CD4-positive, alpha-beta T cell (primary cell): ENCODE data around the gene USH1C. TPM values are rescaled to one million over a fixed set of nuclear protein-coding genes. Genes with fewer than 3 reads are reported as not detected.

Source experiments
- ATAC-seq: fragments of 200-7000 bp; cut with Tn5 transposase; one replicate; pipeline ENCODE4 v1.10.0; 2022; ENCODE audit warnings: mild to moderate bottlenecking; ENCODE audit not compliant: poor library complexity
- CTCF ChIA-PET: fragments of 350-600 bp; sonication (Branson Sonifier 250); formaldehyde crosslinking; loops from one replicate; lab custom pipeline; 2021; ENCODE audit warnings: antibody characterized with exemption, inconsistent platforms; lab: Charles Lee
- POLR2A ChIA-PET: fragments of 350-600 bp; sonication (Branson Sonifier 250); formaldehyde crosslinking; loops from one replicate; lab custom pipeline; 2021; ENCODE audit warnings: antibody characterized with exemption, inconsistent platforms; lab: Charles Lee
- DNase-seq, 14 experiments: peaks; one replicate each; pipeline ENCODE4 v3.0.0-alpha.2; 2013 to 2020; ENCODE audit warnings: mixed read lengths in 2 of 14
- H3K27ac ChIP-seq, 2 donors: one replicate each; pipeline versions ENCODE4 v1.5.1 to v1.7.0; 2013; ENCODE audit warnings: low read length in 2 of 2, low read depth in 1 of 2, mild to moderate bottlenecking in 1 of 2
- H3K27me3 ChIP-seq, 2 experiments: 1 replicate in 1 of 2; 2 replicates in 1 of 2; pipeline versions ENCODE4 v1.6.1 to v1.7.0; 2013; ENCODE audit warnings: low read length in 2 of 2, control low read depth in 1 of 2, mild to moderate bottlenecking in 1 of 2, moderate library complexity in 1 of 2; ENCODE audit not compliant: insufficient read depth in 2 of 2, control insufficient read depth in 1 of 2
- H3K36me3 ChIP-seq: one replicate; pipeline ENCODE4 v1.6.1; 2013; ENCODE audit warnings: low read length, control low read depth; ENCODE audit not compliant: insufficient read depth
- H3K4me1 ChIP-seq: one replicate; pipeline ENCODE4 v1.6.1; 2013; ENCODE audit warnings: low read length, control low read depth; ENCODE audit not compliant: insufficient read depth
- H3K4me3 ChIP-seq: one replicate; pipeline ENCODE4 v1.5.1; 2013; ENCODE audit warnings: mild to moderate bottlenecking, low read length, moderate library complexity
- H3K9me3 ChIP-seq, 2 experiments: 1 replicate in 1 of 2; 2 replicates in 1 of 2; pipeline versions ENCODE4 v1.6.1 to v1.7.0; 2013; ENCODE audit warnings: low read length in 2 of 2, mild to moderate bottlenecking in 2 of 2, control low read depth in 1 of 2, moderate library complexity in 1 of 2; ENCODE audit not compliant: control insufficient read depth in 1 of 2, insufficient read depth in 1 of 2
- H3K27ac Mint-ChIP-seq: one replicate; pipeline ENCODE4 v1.8.0; 2020; ENCODE audit warnings: mixed read lengths
- H3K27me3 Mint-ChIP-seq: one replicate; pipeline ENCODE4 v1.8.0; 2021; ENCODE audit warnings: mixed read lengths
- H3K36me3 Mint-ChIP-seq: one replicate; pipeline ENCODE4 v1.8.0; 2021; ENCODE audit warnings: low read depth, mixed read lengths
- H3K4me1 Mint-ChIP-seq: one replicate; pipeline ENCODE4 v1.8.0; 2021; ENCODE audit warnings: low read depth, mixed read lengths
- H3K4me3 Mint-ChIP-seq: one replicate; pipeline ENCODE4 v1.8.0; 2020; ENCODE audit warnings: mild to moderate bottlenecking, mixed read lengths
- H3K9me3 Mint-ChIP-seq: one replicate; pipeline ENCODE4 v1.8.0; 2020; ENCODE audit warnings: mixed read lengths
- intact Hi-C, 2 experiments: fragments of 100-400 bp; cut with DNase I in 1 of 2; cut with micrococcal nuclease in 1 of 2; formaldehyde crosslinking; loops; one replicate each; pipeline versions ENCODE4 v1.15.1 to v1.9.0; 2023 to 2025; cut with DNase I, micrococcal nuclease
- total RNA-seq, 174 experiments: library from RNA in 2 of 174; stranded (reverse) in 2 of 174; gene quantifications; one replicate each; pipeline ENCODE4 v1.2.3 and lab custom pipeline; 2021 to 2026
- TF ChIP-seq, protein P1 (sequence below): fragments of 200-600 bp; IDR thresholded peaks from one replicate; pipeline ENCODE4 v1.8.0; 2022; ENCODE audit warnings: antibody characterized with exemption, mild to moderate bottlenecking

Gene USH1C
- total RNA-seq, 2 experiments from 2014 or later: not detected

DNA sequence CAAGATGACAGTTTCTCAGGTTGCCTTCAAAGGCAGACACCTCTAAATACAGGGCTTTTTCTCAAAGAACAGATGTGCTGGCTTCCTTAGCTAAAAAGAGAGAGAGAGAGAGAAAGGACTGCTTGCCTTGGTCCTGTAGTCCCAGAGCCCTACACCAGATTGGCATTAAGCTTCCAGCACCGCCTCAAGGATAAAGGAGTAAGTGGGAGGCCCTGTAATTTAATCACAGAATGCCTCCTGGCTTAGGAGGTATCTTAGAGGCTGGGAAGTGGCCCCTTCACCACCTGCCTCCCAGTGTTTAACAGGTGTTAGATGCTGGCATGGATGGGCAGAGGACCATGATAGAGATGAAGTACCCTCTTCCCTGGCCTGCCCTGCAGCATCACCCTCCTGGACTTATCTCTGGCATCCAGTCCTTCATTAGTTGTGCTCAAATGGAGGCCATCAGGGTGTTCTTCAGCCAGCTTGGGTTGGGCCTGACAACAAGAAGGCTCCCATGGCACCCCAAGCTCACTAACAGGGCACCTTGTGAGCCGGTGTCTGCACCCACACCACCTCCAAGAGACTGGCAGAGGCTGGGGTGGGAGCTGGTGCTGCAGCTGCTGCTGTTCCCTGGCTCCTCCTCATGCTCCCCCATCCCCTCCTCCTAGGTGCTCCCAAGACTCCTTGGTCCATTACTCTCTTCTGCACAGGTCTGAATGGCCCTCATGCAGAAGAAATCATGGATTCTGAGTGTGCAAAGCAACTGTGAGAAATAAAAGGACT, 100.1 kb downstream of the USH1C start:
- Mint-ChIP-seq H3K27me3 (peaks cover 8% of the 10 kb centered on the region), H3K4me3 (no peak overlapping the region), H3K36me3 (no peaks in the 10 kb centered on the region), H3K4me1 (peaks cover 7% of the 10 kb centered on the region), H3K27ac (no peak overlapping the region), H3K9me3 (no peaks in the 10 kb centered on the region)
- no peak overlapping the region for H3K4me3 ChIP-seq
- H3K36me3 ChIP-seq: no peaks in the 10 kb centered on the region
- DNase-seq: no peak
- TF ChIP-seq, protein P1, sequence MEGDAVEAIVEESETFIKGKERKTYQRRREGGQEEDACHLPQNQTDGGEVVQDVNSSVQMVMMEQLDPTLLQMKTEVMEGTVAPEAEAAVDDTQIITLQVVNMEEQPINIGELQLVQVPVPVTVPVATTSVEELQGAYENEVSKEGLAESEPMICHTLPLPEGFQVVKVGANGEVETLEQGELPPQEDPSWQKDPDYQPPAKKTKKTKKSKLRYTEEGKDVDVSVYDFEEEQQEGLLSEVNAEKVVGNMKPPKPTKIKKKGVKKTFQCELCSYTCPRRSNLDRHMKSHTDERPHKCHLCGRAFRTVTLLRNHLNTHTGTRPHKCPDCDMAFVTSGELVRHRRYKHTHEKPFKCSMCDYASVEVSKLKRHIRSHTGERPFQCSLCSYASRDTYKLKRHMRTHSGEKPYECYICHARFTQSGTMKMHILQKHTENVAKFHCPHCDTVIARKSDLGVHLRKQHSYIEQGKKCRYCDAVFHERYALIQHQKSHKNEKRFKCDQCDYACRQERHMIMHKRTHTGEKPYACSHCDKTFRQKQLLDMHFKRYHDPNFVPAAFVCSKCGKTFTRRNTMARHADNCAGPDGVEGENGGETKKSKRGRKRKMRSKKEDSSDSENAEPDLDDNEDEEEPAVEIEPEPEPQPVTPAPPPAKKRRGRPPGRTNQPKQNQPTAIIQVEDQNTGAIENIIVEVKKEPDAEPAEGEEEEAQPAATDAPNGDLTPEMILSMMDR: no peak
- no peaks in the 10 kb centered on the region for H3K27me3 ChIP-seq
- POLR2A ChIA-PET: no interaction called here
- intact Hi-C loops: no loop called here
- no peak overlapping the region for H3K27ac ChIP-seq
- CTCF ChIA-PET: no interaction called here
- no peak for ATAC-seq
- H3K4me1 ChIP-seq: peaks cover 4% of the 10 kb centered on the region
- H3K9me3 ChIP-seq: no peaks in the 10 kb centered on the region

Other genes with a start within 250 kb of the USH1C start
- gene NCR3LG1, start 192.6 kb downstream of the USH1C start, total RNA-seq: 1 to 10 TPM; 2.2 to 2.4 TPM
- gene KCNJ11, start 155.8 kb downstream of the USH1C start, total RNA-seq: under 1 TPM in 1 of 2 experiments, not detected in 1; 0.08 TPM
- gene ABCC8, start 67.6 kb downstream of the USH1C start, total RNA-seq: not detected
- gene OTOG, start 2.8 kb upstream of the USH1C start, total RNA-seq: not detected
- gene MYOD1, start 175.2 kb upstream of the USH1C start, total RNA-seq: not detected
- gene KCNC1, start 190.4 kb upstream of the USH1C start, total RNA-seq: not detected